Measurements from ENCODE around the gene PPP6R2.

DNA sequence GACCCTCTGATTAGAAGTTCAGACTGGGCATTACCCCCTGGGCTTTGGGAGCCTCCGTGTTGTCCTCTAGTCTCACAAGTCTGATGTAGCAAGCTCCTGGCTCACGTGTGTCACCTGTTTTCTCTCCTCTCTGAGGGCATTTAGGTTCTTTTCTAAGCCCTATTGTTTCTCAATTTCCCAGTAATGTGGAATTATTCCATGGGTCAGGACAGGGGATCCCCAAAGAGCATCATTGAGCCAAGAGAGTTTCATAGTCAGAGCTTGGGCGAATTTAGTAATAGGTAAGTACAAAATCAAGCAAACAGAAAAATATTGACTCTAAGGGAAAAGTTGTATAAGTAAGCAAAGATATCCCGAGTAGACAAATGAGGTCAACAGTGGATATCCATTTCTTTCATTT lies 57.3 kb downstream of the PPP6R2 start:
- TF ChIP-seq, protein P1, sequence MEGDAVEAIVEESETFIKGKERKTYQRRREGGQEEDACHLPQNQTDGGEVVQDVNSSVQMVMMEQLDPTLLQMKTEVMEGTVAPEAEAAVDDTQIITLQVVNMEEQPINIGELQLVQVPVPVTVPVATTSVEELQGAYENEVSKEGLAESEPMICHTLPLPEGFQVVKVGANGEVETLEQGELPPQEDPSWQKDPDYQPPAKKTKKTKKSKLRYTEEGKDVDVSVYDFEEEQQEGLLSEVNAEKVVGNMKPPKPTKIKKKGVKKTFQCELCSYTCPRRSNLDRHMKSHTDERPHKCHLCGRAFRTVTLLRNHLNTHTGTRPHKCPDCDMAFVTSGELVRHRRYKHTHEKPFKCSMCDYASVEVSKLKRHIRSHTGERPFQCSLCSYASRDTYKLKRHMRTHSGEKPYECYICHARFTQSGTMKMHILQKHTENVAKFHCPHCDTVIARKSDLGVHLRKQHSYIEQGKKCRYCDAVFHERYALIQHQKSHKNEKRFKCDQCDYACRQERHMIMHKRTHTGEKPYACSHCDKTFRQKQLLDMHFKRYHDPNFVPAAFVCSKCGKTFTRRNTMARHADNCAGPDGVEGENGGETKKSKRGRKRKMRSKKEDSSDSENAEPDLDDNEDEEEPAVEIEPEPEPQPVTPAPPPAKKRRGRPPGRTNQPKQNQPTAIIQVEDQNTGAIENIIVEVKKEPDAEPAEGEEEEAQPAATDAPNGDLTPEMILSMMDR (IDR thresholded peaks at IDR 0.05; ENCODE audit: control extremely low read depth in 1 of 3, insufficient read depth in 1 of 3, low read depth in 1 of 3, low read length in 3 of 3) = no peak
- TF ChIP-seq RXRA (IDR thresholded peaks at IDR 0.05; ENCODE audit: insufficient read depth, low read depth, low read length) = no peak
- no peak for TF ChIP-seq BACH1 (IDR thresholded peaks at IDR 0.05; ENCODE audit: low read length)
- no peak for TF ChIP-seq EZH2 (IDR thresholded peaks at IDR 0.05; ENCODE audit: low read depth, low read length, severe bottlenecking)
- TF ChIP-seq EP300 (IDR thresholded peaks at IDR 0.05; ENCODE audit: borderline replicate concordance in 1 of 2, low read depth in 2 of 2, low read length in 2 of 2) = no peak
- no peak for TF ChIP-seq KDM1A (IDR thresholded peaks at IDR 0.05; ENCODE audit: borderline replicate concordance, low read length)
- no peak for TF ChIP-seq KDM5A (IDR thresholded peaks at IDR 0.05; ENCODE audit: low read length)
- no peak for TF ChIP-seq TEAD4 (IDR thresholded peaks at IDR 0.05; ENCODE audit: low read depth, low read length)
- TF ChIP-seq CHD1 (IDR thresholded peaks at IDR 0.05; ENCODE audit: low read depth, low read length) = no peak
- no peak for TF ChIP-seq POLR2AphosphoS5 (IDR thresholded peaks at IDR 0.05; ENCODE audit: low read depth, low read length)
